MCF 10A (cell line): ENCODE data around the gene OTULIN. TPM values are rescaled to one million over a fixed set of nuclear protein-coding genes. Genes with fewer than 3 reads are reported as not detected.

Source experiments
- BruUV-seq: library from RNA; stranded (reverse); fragments of 400-500 nt; replicated peaks from 2 replicates; lab custom pipeline; 2021; lab: Mats Ljungman, UMichigan
- CTCF ChIA-PET: fragments of 300-600 bp; sonication (Branson Sonifier 250); formaldehyde crosslinking; extraction: SDS; loops from one replicate; lab custom pipeline; 2021; ENCODE audit warnings: antibody characterized with exemption, inconsistent platforms; lab: Yijun Ruan, JAX
- POLR2A ChIA-PET: fragments of 300-600, 350-650 bp; sonication (Branson Sonifier 250); formaldehyde crosslinking; extraction: SDS; loops from one replicate; lab custom pipeline; 2020; ENCODE audit warnings: antibody characterized with exemption, inconsistent platforms; lab: Yijun Ruan, JAX
- DNase-seq: peaks from one replicate; pipeline ENCODE4 v3.0.0-alpha.2; 2018; ENCODE audit not compliant: unreplicated experiment
- H3K27ac Mint-ChIP-seq: one replicate; pipeline ENCODE4 v1.8.0; 2022; ENCODE audit warnings: mild to moderate bottlenecking, low read depth, mixed read lengths; ENCODE audit not compliant: unreplicated experiment
- H3K27me3 Mint-ChIP-seq: one replicate; pipeline ENCODE4 v1.8.0; 2022; ENCODE audit warnings: mixed read lengths; ENCODE audit not compliant: insufficient read depth, unreplicated experiment
- H3K36me3 Mint-ChIP-seq: one replicate; pipeline ENCODE4 v1.8.0; 2022; ENCODE audit warnings: mild to moderate bottlenecking, moderate library complexity, mixed read lengths; ENCODE audit not compliant: insufficient read depth, unreplicated experiment
- H3K4me1 Mint-ChIP-seq: one replicate; pipeline ENCODE4 v1.8.0; 2022; ENCODE audit warnings: mixed read lengths; ENCODE audit not compliant: insufficient read depth, unreplicated experiment
- H3K4me3 Mint-ChIP-seq: one replicate; pipeline ENCODE4 v1.8.0; 2022; ENCODE audit warnings: mild to moderate bottlenecking, moderate library complexity, mixed read lengths; ENCODE audit not compliant: unreplicated experiment
- H3K9me3 Mint-ChIP-seq: one replicate; pipeline ENCODE4 v1.8.0; 2022; ENCODE audit warnings: mixed read lengths; ENCODE audit not compliant: unreplicated experiment
- intact Hi-C: fragments of 100-400 bp; cut with micrococcal nuclease; formaldehyde crosslinking; loops from 2 replicates; pipeline ENCODE4 v1.14.1; 2022
- total RNA-seq: library from RNA; stranded (reverse); gene quantifications from 2 replicates; pipeline ENCODE4 v1.2.3, GENCODE V29; 2022
- TF ChIP-seq, protein P1 (sequence below): fragments of 200-600 bp; IDR thresholded peaks from one replicate; pipeline ENCODE4 v1.8.0; 2022; ENCODE audit warnings: antibody characterized with exemption, mild to moderate bottlenecking; ENCODE audit not compliant: unreplicated experiment

Gene OTULIN
- total RNA-seq, 1 experiment from 2014 or later: 34.6 TPM

DNA sequence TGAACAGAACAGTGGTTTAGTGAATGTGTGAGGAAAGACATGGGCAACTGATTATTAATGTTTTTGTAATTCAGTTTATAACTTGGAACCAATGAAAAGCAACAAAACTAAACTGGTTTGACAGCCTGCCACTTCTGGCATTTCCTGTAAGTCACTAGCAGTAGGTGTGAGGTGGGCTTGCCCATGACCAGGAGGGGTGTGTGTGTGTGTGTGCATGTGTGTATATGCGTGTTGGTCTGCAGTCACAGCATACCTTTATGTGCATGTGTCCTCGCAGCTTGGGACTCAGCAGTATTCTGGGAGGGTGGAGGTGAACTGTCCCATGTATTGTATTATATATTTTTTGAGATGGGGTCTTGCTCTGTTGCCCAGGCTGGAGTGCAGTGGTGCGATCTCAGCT, 32.3 kb downstream of the OTULIN start:
- BruUV-seq: no TSS peak
- Mint-ChIP-seq H3K27me3 (no peaks in the 10 kb centered on the region), H3K27ac (no peak overlapping the region), H3K4me1 (peaks cover 4% of the 10 kb centered on the region), H3K36me3 (peaks cover 60% of the 10 kb centered on the region), H3K4me3 (no peak overlapping the region), H3K9me3 (no peaks in the 10 kb centered on the region)
- DNase-seq: no peak
- TF ChIP-seq, protein P1, sequence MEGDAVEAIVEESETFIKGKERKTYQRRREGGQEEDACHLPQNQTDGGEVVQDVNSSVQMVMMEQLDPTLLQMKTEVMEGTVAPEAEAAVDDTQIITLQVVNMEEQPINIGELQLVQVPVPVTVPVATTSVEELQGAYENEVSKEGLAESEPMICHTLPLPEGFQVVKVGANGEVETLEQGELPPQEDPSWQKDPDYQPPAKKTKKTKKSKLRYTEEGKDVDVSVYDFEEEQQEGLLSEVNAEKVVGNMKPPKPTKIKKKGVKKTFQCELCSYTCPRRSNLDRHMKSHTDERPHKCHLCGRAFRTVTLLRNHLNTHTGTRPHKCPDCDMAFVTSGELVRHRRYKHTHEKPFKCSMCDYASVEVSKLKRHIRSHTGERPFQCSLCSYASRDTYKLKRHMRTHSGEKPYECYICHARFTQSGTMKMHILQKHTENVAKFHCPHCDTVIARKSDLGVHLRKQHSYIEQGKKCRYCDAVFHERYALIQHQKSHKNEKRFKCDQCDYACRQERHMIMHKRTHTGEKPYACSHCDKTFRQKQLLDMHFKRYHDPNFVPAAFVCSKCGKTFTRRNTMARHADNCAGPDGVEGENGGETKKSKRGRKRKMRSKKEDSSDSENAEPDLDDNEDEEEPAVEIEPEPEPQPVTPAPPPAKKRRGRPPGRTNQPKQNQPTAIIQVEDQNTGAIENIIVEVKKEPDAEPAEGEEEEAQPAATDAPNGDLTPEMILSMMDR: no peak
- ChIA-PET CTCF (interaction anchor here (1.1 to 7.0 kb wide), 2 partner anchors 12 to 24 kb away, joined by 3 to 47 read pairs; no protein-coding TSS in a partner anchor), POLR2A (no interaction called here)
- intact Hi-C loops: no loop called here

DNA sequence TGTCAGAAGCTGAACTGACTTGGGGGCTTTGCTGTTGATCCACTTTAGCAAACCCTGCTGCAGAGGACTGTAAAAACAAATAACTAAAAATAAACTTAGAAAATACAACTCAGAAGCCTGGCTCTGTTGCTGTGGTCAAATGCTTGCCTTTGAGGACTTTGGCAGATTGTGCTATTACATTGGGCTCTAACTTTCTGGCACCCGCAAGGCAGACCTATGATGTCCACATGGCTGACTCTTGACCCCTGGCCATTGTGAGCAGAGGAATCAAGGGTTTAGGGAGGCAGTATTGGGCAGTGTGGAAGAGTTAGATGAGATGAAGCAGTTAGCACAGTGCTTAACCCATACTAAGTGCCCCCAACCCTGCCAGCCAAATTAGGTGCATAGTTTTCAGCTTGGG, 34.0 kb downstream of the OTULIN start:
- no peak overlapping the region for H3K4me3 Mint-ChIP-seq
- POLR2A ChIA-PET: no interaction called here

DNA sequence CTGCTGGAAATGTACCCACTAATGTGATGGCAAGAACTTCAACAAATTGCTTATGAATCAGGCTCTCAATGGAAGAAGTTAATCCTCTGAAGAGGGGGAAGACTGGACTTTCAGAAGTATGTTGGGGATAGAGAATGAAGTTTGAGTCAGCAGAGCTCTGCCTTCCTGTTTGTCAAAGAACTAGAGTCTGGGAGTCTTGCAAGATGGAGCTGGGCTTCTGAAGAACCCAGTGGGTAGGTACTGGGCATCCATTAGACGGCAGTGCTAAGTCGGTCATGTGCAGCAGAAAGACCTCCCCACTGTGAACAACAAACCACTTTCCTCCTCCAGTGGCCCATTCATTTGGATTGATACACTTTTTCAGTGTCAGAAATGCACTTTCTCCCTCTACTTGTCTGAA, 34.6 kb downstream of the OTULIN start:
- TF ChIP-seq, protein P1: no peak
- intact Hi-C loops: no loop called here
- peaks cover 16% of the 10 kb centered on the region for H3K4me1 Mint-ChIP-seq
- H3K9me3 Mint-ChIP-seq: no peaks in the 10 kb centered on the region
- no peak for DNase-seq
- CTCF ChIA-PET: interaction anchor here (7.0 kb wide), 1 partner anchor 14 kb away, joined by 47 read pairs; no protein-coding TSS in a partner anchor
- H3K36me3 Mint-ChIP-seq: peaks cover 40% of the 10 kb centered on the region
- no peaks in the 10 kb centered on the region for H3K27me3 Mint-ChIP-seq
- H3K4me3 Mint-ChIP-seq: no peak overlapping the region
- H3K27ac Mint-ChIP-seq: no peak overlapping the region
- BruUV-seq: no TSS peak
- POLR2A ChIA-PET: no interaction called here

More for the DNA sequence above, 34.0 kb downstream of the OTULIN start:
- peaks cover 45% of the 10 kb centered on the region for H3K36me3 Mint-ChIP-seq
- no TSS peak for BruUV-seq
- CTCF ChIA-PET: interaction anchor here (7.0 kb wide), 1 partner anchor 14 kb away, joined by 47 read pairs; no protein-coding TSS in a partner anchor
- H3K4me1 Mint-ChIP-seq: peaks cover 13% of the 10 kb centered on the region
- H3K27me3 Mint-ChIP-seq: no peaks in the 10 kb centered on the region
- H3K27ac Mint-ChIP-seq: no peak overlapping the region
- TF ChIP-seq, protein P1: no peak
- no peak for DNase-seq
- intact Hi-C loops: no loop called here
- H3K9me3 Mint-ChIP-seq: no peaks in the 10 kb centered on the region

DNA sequence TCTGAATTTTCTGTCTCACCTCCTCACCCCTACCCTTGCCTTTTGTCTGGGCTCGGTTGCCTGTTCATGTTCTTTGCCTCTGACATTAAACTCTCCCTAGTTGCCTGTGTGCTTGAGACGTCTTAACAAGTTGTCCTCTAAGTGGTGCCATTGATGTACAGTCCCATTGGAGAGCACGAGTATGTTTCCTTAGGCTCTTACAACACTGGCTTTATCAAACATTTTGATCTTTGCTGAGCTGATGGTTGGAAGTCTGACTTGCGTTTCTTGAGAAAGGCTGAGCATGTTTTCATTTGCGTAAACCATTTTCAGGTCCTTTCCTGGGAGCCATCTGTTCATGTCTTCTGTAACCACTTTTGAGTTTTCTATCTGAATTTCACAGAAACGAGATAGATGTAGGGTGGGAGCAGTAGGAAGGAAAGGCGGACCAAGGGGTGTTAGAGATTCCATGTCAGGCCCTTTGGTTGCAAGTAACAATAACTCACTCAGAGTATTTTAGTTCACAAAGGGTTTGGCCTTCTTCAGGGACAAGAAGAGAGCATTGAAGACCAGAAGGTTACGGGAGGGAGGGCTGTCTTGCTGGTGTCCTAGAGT, 35.4 kb downstream of the OTULIN start:
- Mint-ChIP-seq H3K27me3 (no peaks in the 10 kb centered on the region), H3K4me1 (peaks cover 16% of the 10 kb centered on the region), H3K27ac (no peak overlapping the region), H3K9me3 (no peaks in the 10 kb centered on the region), H3K36me3 (peaks cover 40% of the 10 kb centered on the region), H3K4me3 (no peak overlapping the region)
- intact Hi-C loops: no loop called here
- BruUV-seq: no TSS peak
- POLR2A ChIA-PET: interaction anchor here (1.2 kb wide), 1 partner anchor 36 kb away, joined by 3 read pairs; no protein-coding TSS in a partner anchor
- DNase-seq: no peak
- TF ChIP-seq, protein P1: no peak
- CTCF ChIA-PET: interaction anchor here (7.0 kb wide), 1 partner anchor 15 kb away, joined by 47 read pairs; no protein-coding TSS in a partner anchor
